NCI-H146 treated with DMSO at 0.1 percent for 48 hours (cell line): ENCODE data around the gene PHF20.
A peak's percentile ranks its signal among the peaks of the same experiment; 100 is the strongest.
"Not testable (repeated sequence)": the region's sequence is repeated elsewhere in the genome, so short reads cannot be mapped to it uniquely, and the experiment has no call there.

Experiments used
- DNase-seq: peaks from one replicate; lab custom pipeline; 2025; ENCODE audit not compliant: unreplicated experiment; lab: John Stamatoyannopoulos, UW

Gene PHF20

GRCh38 chr20:35883778-35884540 is 112.1 kb downstream of the PHF20 start:
- DNase-seq: peak; percentile 33

- DNase-seq: no peak
Observed at GRCh38 chr20:35884541-35884865, 112.7 kb downstream of the PHF20 start.

GRCh38 chr20:35885212-35885611 is 113.4 kb downstream of the PHF20 start:
- no peak for DNase-seq

GRCh38 chr20:35886537-35886936 is 114.7 kb downstream of the PHF20 start:
- DNase-seq: no peak

- DNase-seq: no peak
Observed at GRCh38 chr20:35887393-35888064, 115.7 kb downstream of the PHF20 start.

- DNase-seq: no peak
Observed at GRCh38 chr20:35888657-35889056, 116.8 kb downstream of the PHF20 start.

GRCh38 chr20:35891375-35891774 is 119.6 kb downstream of the PHF20 start:
- no peak for DNase-seq

- DNase-seq: no peak
Observed at GRCh38 chr20:35892871-35893270, 121.1 kb downstream of the PHF20 start.

- no peak for DNase-seq
Observed at GRCh38 chr20:35893942-35894341, 122.1 kb downstream of the PHF20 start.

- DNase-seq: not testable (repeated sequence)
Observed at GRCh38 chr20:35895516-35895915, 123.7 kb downstream of the PHF20 start.

GRCh38 chr20:35899064-35899463 is 127.2 kb downstream of the PHF20 start:
- no peak for DNase-seq

GRCh38 chr20:35901230-35901629 is 129.4 kb downstream of the PHF20 start:
- not testable (repeated sequence) for DNase-seq

- DNase-seq: no peak
Observed at GRCh38 chr20:35901678-35902544, 130.1 kb downstream of the PHF20 start.

- no peak for DNase-seq
Observed at GRCh38 chr20:35902545-35902941, 130.7 kb downstream of the PHF20 start.

GRCh38 chr20:35903843-35904242 is 132.0 kb downstream of the PHF20 start:
- no peak for DNase-seq

GRCh38 chr20:35904982-35905663 is 133.3 kb downstream of the PHF20 start:
- no peak for DNase-seq

- DNase-seq: peak; percentile 15
Observed at GRCh38 chr20:35907017-35907701, 135.3 kb downstream of the PHF20 start.

- peak; percentile 79 for DNase-seq
Observed at GRCh38 chr20:35908007-35908406, 136.2 kb downstream of the PHF20 start.

- no peak for DNase-seq
Observed at GRCh38 chr20:35909176-35909575, 137.4 kb downstream of the PHF20 start.

GRCh38 chr20:35909796-35910195 is 138.0 kb downstream of the PHF20 start:
- no peak for DNase-seq

GRCh38 chr20:35910254-35910653 is 138.4 kb downstream of the PHF20 start:
- no peak for DNase-seq
